Cerebellar nuclear complex (tissue), 1 donor: Measurements from ENCODE around the gene MAML2.

ENCODE experiments used
- DNase-seq, 2 experiments: peaks; one replicate each; lab custom pipeline; 2025; lab: John Stamatoyannopoulos, UW

The MAML2 gene

DNA sequence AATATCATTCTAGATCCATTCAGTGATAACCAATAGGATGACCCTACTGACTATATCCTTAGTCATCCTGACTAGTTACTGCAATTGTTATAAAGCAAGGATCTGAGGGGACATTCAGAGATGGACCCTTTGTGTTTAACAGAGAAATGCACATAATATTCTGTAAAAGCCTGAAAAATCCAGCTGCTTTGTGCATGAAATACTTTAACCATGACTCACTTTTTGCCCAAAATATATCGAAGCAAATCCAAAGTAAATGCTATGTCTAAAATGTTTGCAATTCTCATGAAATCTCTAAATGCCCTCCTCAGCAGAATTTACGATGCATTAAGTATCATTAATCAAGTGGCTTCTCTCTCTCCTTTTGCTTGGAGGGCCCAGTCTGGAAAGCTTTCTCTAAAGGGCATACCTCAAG lies 240.3 kb downstream of the MAML2 start:
- no peak for DNase-seq

DNA sequence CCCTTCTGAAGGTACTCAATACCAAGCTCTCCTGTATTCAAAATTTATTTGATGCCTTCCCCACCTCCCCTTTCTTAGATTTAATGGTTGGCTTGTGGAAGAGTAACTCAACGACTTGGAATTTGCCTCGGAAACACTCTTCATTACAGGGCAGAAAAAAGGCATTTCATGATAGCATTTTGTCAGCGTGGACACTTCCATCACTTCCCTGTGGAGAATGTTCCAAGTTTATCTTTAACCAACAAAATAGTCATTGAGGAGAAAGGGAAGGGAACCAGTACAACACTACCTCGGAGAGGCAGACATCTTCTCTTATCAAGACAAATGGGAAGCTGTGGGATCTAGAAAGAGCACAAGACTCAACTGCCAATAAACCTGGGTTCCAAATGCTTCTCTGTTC lies 241.8 kb downstream of the MAML2 start:
- no peak for DNase-seq

DNA sequence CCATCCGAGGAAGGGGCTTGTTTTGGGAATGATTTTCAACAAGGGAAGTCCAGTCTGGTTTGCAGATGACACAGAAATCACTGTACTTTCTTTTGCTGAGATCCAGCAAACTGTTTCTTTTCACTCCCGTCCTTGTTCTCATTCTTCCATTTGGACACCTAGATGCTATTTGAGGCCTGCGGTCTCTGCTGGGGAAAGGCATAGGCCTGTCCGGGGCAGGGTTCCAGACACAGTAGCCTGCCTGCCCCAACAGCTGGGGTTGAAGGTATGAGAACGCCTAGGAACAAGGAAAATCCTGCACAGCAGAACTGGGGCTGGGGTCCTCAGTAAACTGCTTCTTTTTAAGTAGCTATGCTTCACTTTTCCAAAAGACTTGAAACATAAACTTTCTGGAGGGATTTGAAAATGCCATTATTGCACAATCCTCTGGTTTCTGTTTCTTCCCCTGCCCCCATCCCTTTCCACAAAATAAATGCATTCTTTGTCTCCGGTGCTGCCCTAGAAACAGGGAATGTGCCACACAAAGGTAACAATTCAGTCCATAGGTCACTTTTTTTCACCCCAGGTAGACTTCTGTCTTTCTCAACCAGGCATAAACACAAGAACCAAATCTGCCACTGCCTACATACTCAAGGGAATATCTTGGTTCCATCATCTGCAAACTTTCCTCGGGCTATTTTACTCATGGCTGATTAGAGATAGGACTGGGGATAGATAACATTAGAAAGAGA lies 244.3 kb downstream of the MAML2 start:
- no peak for DNase-seq

DNA sequence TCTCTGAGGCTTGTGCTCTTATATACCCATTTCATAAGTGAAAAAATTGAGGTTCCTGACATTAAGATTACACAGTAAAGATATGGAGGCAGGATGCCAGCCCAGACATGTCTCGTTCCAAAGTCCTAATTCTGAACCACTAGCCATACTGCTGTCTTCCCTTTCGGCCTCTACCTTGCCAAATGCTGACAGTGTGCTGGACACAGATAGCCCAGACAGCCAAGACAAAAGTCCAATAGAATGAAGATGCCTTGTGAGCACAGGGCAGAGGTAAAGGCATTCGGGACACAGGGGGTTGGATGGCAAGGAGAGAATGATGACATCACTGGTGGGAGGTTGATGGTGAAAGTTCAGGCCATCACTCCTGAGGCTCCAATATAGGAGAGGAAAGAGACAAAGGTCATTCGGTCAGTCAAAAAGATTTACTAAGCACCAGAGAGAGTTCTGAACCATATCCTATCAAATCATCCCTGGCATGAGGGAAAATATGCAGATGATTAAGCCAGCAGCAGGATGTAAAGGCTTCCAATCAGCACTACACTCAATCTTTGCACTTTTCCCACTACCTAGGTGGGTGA lies 245.1 kb downstream of the MAML2 start:
- no peak for DNase-seq

DNA sequence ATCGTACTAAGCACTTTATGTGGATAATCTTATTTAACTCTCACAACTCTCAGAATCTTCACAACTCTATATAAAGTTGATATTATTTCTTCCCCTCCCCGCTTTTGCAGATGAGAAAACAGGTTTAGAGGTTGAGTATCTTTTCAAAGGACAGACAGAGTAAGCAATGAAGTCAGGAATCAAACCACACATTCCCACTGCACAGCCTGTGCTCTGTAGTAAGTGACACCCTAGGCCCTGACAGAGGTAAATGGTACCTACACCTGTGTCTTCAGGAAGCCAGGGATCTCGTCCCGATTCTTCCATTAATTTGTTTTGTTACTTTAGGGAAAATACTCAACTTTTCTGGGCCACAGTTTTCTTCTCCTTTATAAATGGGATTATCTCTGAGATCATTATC lies 246.6 kb downstream of the MAML2 start:
- DNase-seq, result no peak

DNA sequence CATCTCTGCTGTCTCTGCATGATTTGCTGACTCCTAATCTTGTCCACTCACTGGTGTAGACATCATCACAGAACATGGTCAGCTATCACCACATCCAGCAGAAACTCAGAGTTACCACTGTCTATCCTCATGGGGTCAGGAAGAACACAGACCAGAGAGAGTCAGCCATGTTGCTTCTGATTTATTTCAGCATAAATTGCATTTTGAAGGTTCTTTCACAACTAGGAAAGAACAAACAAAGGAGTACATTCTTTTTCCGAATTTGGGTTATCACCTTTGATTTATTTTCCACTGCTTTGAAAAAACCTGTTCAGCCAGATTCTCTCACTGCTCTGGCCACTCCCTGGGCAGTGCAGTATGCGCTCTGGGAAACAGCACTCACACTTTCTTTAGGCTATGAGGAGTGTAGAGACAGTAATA lies 247.1 kb downstream of the MAML2 start:
- DNase-seq, result no peak

DNA sequence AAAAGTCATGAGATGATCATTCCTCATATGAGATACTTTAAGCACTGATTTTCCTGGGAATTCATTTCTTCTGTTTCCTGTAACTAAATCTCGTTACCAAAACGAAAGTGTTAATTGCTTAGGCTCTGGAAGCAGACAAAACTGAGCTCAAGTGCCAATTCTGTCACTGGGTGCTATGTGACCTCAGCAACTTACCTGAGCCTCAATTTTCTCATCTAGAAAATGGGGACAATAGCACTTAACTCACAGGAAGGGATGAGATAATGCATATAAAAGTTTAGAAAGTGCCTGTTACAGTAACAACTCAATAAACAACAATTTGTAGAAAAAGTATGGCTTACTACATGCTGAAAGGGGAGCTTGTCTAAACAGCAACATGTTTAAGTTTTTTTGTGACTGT lies 248.8 kb downstream of the MAML2 start:
- no peak for DNase-seq

DNA sequence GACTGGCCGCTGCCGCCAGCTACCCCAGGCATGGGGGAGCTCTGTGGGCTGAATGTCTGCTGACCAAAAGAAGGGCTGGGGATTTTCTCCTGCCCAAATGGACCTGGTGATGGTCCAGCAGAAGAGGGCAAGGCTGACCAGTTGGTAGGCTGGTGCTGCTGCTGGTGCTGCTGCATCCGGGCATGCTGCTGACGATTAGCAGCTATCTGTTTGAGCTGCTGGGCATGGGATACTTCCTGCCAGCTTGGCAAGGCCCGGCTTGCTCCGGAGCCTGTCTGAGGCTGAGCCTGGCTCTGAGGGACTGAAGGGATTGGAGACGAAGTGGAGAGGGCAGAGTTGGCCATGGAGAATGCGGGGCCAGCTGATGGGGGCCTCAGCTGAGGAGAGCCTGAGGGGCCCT lies 250.5 kb downstream of the MAML2 start:
- no peak for DNase-seq

DNA sequence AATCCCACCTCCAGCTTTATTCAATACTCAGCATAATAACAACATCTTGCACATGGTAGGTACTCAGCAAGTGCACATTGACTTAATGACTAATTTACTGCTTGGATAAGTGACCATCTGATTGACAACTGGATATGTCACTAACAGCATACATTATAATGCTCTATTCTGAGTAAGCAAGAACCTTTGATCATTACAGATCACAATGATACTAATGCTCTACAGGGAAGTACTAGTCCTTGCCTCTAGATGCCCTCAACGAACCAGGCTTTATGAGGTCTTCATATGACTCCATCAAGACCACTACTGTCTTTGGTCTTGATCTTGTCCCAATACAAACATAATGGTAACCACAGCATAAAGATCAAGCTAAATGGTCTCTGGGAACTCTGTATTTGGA lies 251.5 kb downstream of the MAML2 start:
- DNase-seq, result no peak

DNA sequence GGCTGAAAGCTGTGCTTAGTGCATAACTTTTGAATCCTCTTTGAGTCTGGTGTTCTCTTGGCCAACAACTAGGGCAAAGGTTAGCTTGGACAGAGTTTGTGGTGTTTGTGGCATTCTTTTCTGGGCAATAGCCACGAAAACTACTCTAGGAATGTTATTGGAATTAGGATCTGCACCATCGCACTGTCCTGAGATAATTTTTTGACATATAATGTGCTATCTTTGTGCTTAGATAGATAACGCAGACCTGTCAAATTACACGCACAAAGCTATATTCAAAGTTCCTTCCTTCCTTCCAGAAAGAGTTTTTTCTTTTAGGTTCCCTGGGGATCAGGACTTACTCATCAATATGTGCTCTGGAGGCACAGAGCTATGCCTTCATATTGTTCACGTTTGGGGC lies 252.3 kb downstream of the MAML2 start:
- no peak for DNase-seq

DNA sequence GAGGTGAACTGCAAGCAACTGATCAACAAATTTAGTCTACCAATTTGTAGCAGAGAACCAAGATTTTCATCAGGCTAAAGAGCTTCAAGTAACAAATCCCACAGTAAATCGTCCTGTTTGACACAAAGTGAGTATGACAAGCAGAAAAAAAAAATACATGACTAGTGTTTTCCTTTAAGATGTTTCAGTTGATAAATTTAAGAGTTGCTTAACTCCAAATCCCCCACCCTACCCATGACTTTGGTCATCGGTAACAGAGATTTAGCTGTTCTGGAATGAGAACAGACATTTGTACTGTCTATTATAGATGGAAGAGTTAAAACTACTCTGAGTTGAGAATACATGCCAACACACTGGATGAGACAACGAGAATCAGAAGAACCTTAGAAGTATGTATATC lies 254.1 kb downstream of the MAML2 start:
- no peak for DNase-seq

DNA sequence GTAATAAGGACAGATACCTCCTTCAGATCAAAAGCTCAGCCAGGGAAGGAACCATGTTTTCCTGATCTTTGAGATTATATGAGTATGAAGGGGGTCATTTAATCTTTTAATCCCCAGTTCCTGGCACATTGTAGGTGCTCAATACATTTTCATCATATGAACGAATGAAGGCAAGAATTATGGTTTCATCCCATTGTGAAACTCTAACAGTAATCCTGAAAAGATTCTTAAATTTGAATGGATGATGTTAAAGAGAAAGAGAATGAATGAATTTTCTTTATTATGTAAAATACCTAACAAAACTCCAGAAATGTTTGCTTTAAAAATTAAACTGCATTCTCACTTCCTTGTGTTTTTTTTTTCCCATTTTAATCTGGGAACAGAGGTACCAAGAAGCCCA lies 256.9 kb downstream of the MAML2 start:
- no peak for DNase-seq

DNA sequence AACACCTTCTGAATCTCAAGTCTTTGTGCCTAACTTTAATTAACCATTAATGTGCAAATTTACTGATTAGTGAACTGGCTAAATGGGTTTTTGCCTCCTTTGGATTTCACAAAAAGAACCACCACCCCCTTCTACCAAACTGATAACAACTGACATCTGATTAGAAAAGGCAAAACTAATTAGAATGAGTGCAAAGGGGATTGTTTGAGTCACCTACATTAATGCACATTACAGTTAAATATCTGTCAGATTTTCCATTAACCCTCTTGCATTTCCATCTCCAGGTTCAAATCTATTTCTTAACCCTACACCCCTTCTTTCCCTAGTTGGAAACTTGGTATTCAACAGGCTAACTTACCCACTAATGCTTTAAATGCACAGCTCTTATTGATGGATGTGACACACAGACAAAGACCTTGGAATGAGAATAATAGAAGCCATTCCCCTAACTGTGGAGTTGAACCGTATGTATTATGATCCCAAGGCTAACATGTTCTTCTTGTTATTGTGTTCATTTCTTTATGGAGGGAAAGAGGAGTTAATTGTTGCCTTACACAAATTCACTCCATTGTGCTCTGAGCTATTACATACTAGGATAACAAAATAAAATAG lies 257.6 kb downstream of the MAML2 start:
- DNase-seq, result no peak

DNA sequence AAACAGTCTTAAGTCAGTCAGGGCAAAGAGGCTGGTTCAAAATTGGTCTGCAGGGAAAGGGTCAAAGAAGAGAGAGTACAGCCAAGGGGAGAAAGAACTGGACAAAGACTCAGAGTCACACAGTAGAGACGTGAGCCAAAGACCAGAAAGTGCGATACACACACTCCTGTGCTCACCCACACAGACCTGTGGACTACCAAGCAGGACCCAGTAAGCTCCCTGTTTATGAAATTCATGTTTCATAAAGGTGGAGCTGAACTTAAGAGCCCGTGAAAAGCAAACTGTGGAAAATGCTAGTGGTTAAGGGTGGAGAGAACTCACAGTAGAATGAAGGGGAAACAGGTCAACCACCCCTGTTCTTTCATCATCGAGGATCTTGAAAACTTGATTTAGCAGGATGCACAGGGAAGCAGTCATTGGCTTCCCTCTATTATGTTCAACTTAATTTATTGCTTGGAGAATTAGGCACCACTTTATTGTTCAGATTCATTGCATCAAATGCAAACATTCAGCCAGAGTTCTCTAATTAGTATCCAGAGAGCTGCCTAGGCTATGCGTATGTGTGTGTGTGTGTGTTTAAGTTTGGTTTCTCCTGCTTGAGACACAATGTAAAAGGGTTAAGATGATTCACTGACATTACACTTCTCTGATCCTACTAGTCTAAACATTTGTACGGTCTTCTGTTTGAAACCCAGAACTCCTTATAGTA lies 258.2 kb downstream of the MAML2 start:
- no peak for DNase-seq

DNA sequence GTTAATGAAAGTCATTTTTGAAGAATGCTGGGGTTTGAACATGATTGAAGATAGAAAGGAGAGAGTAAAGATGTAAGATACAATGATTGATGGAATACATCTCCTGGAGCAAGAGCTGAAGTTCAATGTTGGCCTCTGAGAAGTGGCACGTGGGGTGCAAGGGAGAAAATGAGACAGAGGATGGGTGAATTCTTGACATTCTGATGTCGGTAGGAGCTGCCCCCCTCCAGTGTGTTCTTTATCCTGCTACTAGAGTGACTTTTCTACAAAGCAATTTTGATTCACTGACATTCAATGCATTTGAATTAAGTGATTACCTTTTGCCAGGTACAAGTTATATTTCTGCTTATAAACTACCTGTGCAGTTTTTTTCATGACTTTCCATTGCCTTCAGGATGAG lies 260.1 kb downstream of the MAML2 start:
- no peak for DNase-seq

DNA sequence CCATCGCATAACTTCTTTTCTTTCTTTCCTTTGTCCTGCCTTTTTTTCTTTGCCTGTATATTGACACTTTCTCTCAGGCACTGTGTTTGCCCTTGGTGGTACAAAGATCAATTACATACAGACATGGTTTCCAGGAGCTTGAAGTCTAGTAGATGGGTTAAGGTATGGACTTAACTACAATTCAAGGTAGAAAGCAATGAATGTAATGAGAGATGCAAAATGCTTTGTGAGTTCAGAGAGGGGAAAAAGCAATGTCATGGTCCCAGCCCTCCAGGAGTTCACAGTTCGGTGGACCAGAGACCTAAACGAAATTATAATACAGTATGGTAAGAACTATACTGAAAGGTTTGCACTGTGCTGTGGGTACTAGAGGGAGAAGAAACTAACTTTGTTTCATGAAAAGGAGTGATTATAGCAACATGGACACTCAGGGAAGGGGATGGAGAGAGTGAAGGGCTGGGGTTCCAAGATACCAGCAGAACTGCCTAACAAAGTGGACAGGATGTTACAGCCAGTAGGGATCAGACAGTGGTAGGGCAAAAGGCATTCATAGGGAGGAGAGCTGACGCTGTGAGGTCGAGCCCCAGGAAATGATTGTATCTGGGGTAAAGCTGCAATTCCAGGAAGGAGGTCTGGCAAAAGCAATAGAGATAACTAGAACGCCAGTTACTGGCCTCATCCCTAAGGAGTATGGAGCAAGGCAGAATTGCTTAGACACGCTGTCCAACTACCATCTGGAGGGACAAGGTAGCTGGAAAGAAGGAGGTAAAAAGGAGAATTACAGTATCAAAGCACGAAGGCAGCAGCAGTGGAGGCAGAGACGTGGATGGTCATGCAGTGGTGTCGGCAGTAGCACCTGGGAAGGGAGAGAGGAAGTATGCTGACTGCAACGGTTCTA lies 260.7 kb downstream of the MAML2 start:
- no peak for DNase-seq

DNA sequence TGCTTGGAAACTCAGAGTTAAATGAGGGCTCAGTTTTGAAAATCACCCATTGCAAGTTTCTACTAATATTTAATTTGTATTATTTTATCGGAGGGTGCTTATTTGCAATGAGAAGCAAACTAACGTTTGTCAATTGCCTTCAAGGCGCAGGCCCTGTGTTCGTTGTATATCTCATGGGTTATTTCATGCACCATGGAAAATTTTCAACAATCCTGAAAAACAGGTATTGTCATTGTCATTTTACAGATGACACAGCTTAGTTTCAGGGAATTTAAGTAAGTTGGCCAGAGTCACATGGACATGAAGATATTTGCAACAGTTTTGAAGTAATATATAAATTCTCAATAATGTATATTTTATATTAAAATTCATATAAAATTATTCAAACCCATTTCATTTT lies 261.4 kb downstream of the MAML2 start:
- DNase-seq, result no peak

DNA sequence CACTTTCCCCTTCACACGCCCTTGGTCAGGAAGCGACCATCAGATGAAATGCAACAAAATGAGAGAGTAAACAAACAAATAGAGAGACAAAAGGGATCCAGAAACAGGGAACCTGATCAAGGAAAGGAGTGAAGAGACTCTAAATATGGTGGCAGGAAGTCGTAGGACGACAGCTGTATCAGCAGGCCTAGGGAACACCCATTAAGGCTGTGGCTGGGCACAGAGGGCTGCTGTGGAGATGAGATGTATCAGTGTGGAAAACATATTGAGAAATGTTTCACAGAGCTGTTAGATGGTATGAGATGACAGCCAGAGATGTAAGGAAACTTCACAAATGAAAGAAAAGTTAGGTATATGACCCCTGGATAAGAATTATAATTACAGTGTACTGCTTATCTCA lies 263.3 kb downstream of the MAML2 start:
- DNase-seq, result no peak

DNA sequence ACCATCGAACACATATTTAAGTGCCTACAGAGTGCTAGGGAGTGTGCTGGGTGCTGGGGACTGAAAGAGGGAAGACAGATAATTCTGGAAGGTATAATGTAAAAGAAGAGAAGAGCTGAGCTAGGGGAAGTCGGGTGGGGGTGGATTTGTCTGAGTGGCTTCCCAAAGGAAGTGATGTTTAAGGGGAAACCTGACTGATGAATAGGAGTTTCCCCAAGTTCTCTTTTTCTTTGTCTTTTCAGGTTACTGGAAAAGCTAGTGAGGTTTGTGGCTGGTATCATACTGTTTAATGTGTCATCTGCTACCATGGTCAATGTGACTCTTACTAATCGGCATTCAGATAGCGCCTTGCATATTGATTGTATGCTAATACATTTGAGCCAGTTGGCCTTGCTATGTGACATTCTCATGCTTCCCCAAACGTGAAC lies 267.4 kb downstream of the MAML2 start:
- DNase-seq, result no peak

DNA sequence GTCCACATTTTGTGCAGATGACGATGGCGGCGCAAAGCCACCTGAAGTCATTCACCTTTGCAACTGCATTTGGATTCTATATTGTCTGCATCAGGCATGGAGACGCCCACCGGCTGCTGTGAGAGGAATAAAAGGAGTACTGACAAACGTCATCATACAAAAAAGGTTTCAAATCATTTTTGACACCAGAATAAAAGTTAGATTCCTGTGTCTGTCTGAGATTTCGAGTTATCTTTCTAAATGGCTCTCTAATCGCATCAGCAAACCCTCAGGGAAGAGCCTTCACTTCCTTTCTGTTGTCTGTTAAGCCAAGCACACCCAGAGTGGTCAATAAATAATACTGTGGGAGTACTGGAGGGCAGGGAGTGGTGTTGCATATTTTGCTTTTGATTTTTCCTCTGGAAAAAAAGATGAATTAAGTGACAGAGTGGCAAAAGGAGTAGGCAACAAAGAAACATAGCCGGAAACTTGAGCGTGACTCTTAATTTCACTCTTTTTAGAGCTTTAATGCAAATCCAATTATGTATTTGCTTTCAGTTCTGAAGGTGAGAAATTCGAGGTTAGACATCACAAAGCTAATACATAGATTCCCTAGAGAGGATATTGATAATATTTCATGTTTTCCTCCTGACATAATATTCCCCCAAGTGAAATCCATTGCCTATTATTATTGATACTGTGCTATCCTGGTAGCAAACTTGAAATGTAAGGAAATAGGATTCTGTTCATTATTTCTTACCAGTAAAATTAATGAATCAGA lies 268.3 kb downstream of the MAML2 start:
- no peak for DNase-seq

DNA sequence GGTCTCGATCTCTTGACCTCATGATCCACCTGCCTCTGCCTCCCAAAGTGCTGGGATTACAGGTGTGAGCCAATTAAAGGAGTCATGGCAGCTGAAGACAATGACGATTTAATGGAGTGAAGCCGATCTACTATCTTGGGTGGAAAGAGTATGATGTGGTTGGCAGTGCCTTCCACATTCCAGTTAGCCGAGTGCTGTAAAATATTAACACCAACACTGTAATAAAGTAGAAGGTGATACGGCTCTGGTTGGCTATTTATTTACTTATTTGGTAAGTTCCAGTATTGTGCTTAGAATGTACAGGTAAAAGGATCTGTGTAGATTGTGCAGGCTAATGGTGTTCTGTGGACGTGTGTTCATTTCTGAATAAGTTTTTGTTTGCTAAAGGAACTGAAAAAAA lies 269.5 kb downstream of the MAML2 start:
- no peak for DNase-seq
